Measurements from ENCODE around the gene IL23A.

The IL23A gene

DNA sequence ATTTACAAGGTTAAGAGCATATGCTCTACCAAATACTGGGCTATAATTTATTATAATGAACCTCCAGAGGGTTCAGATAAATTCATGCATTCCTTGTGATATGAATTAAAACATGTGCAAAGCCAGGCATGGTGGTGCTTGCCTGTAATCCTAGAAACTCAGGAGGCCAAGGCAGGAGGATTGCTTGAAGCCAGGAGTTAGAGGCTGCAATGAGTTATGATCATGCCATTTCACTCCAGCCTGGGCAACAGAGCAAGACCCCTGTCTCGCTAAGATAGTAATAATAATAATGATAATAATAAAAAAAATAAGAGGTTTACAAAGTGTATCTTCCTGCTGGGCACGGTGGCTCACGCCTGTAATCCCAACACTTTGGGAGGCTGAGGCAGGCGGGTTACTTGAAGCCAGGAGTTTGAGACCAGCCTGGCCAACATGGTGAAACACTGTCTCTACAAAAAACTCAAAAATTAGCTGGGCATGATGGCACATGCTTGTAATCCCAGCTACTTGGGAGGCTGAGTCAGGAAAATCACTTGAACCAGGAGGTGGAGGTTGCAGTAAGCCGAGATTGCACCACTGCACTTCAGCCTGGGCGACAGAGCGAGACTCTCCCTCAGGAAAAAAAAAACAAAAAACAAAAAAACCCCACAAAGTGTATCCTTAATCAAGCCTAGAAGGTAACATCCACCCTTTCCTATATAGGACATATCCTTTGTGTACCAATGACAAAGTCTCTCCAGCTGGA, 31.3 kb upstream of the IL23A start:
- ATAC-seq (ENCODE audit: insufficient read depth, low read depth): no peak
- no peak for DNase-seq
- no peaks in the 10 kb centered on the region for H3K79me2 ChIP-seq (ENCODE audit: insufficient read depth, low read length)
- H3K36me3 ChIP-seq (ENCODE audit: insufficient read depth, low read length): peaks cover 32% of the 10 kb centered on the region
- no peaks in the 10 kb centered on the region for H3K9me3 ChIP-seq (ENCODE audit: insufficient read depth, low read length, severe bottlenecking)
- no peak overlapping the region for H3K4me3 ChIP-seq (ENCODE audit: low read depth in 1 of 2, low read length in 2 of 2)
- H2AFZ ChIP-seq (ENCODE audit: low read depth, low read length): no peak overlapping the region
- TF ChIP-seq, protein P1, sequence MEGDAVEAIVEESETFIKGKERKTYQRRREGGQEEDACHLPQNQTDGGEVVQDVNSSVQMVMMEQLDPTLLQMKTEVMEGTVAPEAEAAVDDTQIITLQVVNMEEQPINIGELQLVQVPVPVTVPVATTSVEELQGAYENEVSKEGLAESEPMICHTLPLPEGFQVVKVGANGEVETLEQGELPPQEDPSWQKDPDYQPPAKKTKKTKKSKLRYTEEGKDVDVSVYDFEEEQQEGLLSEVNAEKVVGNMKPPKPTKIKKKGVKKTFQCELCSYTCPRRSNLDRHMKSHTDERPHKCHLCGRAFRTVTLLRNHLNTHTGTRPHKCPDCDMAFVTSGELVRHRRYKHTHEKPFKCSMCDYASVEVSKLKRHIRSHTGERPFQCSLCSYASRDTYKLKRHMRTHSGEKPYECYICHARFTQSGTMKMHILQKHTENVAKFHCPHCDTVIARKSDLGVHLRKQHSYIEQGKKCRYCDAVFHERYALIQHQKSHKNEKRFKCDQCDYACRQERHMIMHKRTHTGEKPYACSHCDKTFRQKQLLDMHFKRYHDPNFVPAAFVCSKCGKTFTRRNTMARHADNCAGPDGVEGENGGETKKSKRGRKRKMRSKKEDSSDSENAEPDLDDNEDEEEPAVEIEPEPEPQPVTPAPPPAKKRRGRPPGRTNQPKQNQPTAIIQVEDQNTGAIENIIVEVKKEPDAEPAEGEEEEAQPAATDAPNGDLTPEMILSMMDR (IDR thresholded peaks at IDR 0.05; ENCODE audit: borderline replicate concordance, extremely low read depth, low read length, poor library complexity, severe bottlenecking): no peak
- TF ChIP-seq EZH2 (IDR thresholded peaks at IDR 0.05; ENCODE audit: borderline replicate concordance, low read depth, low read length, severe bottlenecking): no peak
- H3K9ac ChIP-seq (ENCODE audit: low read depth, low read length): no peak overlapping the region
- no peak overlapping the region for H3K27ac ChIP-seq (ENCODE audit: low read length)
- no peaks in the 10 kb centered on the region; the same call in 1 of the 2 replicates for H3K4me1 ChIP-seq (ENCODE audit: insufficient read depth, low read length)
- H4K20me1 ChIP-seq (ENCODE audit: insufficient read depth, low read length): no peaks in the 10 kb centered on the region
- no peaks in the 10 kb centered on the region for H3K27me3 ChIP-seq (ENCODE audit: insufficient read depth, low read length, poor library complexity)
- no peak overlapping the region for H3K4me2 ChIP-seq (ENCODE audit: insufficient read depth, low read length)

DNA sequence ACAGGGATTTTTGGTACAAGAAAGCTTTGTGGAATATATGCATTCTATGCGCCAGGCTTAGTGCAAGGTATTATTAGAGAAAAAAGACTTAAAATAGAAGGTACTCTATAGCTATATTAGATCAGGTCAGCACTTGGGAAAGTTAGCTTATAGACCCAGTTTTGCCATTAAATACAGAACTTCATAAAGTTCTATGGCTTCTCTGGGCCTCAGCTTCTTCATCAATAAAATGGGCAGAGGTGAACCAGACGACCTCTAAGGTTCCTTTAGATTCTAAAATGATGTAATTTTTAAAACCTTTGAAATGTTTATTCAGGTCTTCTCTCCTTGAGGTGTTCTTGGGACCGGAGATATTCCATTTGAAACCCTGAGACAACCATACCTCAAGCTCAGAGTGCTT, 30.0 kb upstream of the IL23A start:
- Histone ChIP-seq H3K9me3 (ENCODE audit: insufficient read depth, low read length, severe bottlenecking) (no peaks in the 10 kb centered on the region), H3K4me3 (ENCODE audit: low read depth in 1 of 2, low read length in 2 of 2) (no peak overlapping the region), H3K27ac (ENCODE audit: low read length) (no peak overlapping the region), H3K36me3 (ENCODE audit: insufficient read depth, low read length) (peaks cover 36% of the 10 kb centered on the region), H3K4me1 (ENCODE audit: insufficient read depth, low read length) (no peaks in the 10 kb centered on the region), H3K4me2 (ENCODE audit: insufficient read depth, low read length) (no peak overlapping the region), H2AFZ (ENCODE audit: low read depth, low read length) (no peak overlapping the region), H3K79me2 (ENCODE audit: insufficient read depth, low read length) (no peaks in the 10 kb centered on the region), H3K27me3 (ENCODE audit: insufficient read depth, low read length, poor library complexity) (no peaks in the 10 kb centered on the region), H4K20me1 (ENCODE audit: insufficient read depth, low read length) (no peaks in the 10 kb centered on the region), H3K9ac (ENCODE audit: low read depth, low read length) (no peak overlapping the region)
- TF ChIP-seq, protein P1 (IDR thresholded peaks at IDR 0.05; ENCODE audit: borderline replicate concordance, extremely low read depth, low read length, poor library complexity, severe bottlenecking): no peak
- TF ChIP-seq EZH2 (IDR thresholded peaks at IDR 0.05; ENCODE audit: borderline replicate concordance, low read depth, low read length, severe bottlenecking): no peak
- DNase-seq: no peak
- ATAC-seq (ENCODE audit: insufficient read depth, low read depth): no peak

DNA sequence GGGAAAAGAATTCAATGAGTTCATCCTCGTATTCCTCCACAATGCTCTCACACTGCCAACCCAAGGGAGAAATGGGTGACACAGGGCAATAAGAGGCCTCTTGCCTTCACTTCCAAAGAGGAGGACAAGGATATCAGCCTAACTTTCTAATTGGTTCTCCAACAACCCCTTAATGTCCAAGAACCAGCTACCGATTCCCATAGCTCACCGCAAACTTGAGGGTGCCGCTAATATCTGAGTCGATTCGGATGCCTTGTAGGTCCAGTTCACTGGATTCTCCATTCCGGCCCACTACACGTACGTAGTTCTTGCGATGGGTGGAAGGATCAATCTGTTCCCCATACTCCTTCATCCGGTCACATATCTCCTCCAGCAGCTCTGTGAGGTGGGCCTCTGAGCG, 27.7 kb upstream of the IL23A start:
- peaks cover 44% of the 10 kb centered on the region for H3K36me3 ChIP-seq (ENCODE audit: insufficient read depth, low read length)
- peaks cover 20% of the 10 kb centered on the region for H3K79me2 ChIP-seq (ENCODE audit: insufficient read depth, low read length)
- H3K9me3 ChIP-seq (ENCODE audit: insufficient read depth, low read length, severe bottlenecking): no peaks in the 10 kb centered on the region
- H2AFZ ChIP-seq (ENCODE audit: low read depth, low read length): no peak overlapping the region
- H3K27ac ChIP-seq (ENCODE audit: low read length): no peak overlapping the region
- peaks cover 14% of the 10 kb centered on the region for H3K4me1 ChIP-seq (ENCODE audit: insufficient read depth, low read length)
- H3K27me3 ChIP-seq (ENCODE audit: insufficient read depth, low read length, poor library complexity): no peaks in the 10 kb centered on the region
- DNase-seq (no peak), ATAC-seq (ENCODE audit: insufficient read depth, low read depth) (no peak)
- H3K4me3 ChIP-seq (ENCODE audit: low read depth in 1 of 2, low read length in 2 of 2): no peak overlapping the region
- H3K9ac ChIP-seq (ENCODE audit: low read depth, low read length): no peak overlapping the region
- no peaks in the 10 kb centered on the region for H4K20me1 ChIP-seq (ENCODE audit: insufficient read depth, low read length)
- H3K4me2 ChIP-seq (ENCODE audit: insufficient read depth, low read length): no peak overlapping the region
- TF ChIP-seq EZH2 (IDR thresholded peaks at IDR 0.05; ENCODE audit: borderline replicate concordance, low read depth, low read length, severe bottlenecking): no peak
- TF ChIP-seq, protein P1 (IDR thresholded peaks at IDR 0.05; ENCODE audit: borderline replicate concordance, extremely low read depth, low read length, poor library complexity, severe bottlenecking): no peak

Measured in DND-41 (cell line).